Measurements from ENCODE around the gene DOK6.
A peak's percentile ranks its signal among the peaks of the same experiment; 100 is the strongest.
"Not testable (repeated sequence)": the region's sequence is repeated elsewhere in the genome, so short reads cannot be mapped to it uniquely, and the experiment has no call there.

DOK6 gene

GRCh38 chr18:69870736-69871135 lies 470.0 kb downstream of the DOK6 start:
- DNase-seq (ENCODE audit: low read depth in 2 of 2), result no peak

DNA sequence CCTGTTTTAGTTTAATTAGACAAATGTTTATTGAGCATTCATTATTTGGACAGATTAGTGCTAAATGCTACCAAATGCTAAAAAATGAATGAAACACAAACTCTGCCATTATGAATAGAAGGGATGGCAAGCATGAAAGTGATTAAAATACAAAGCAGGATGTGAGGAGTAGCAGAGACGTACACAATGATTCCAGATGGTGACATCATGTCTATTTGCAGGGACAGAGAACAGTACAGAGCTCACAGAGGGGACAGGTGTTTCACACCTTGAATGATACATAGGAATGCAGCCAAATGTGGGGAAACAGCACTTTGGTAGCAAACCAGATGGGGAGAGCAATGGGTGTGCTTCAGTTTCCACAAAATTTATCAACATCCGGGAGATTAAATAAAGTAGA lies 470.7 kb downstream of the DOK6 start:
- no peak for DNase-seq (ENCODE audit: low read depth in 2 of 2)

GRCh38 chr18:69872661-69873060 lies 472.0 kb downstream of the DOK6 start:
- DNase-seq (ENCODE audit: low read depth in 2 of 2), result no peak

DNA sequence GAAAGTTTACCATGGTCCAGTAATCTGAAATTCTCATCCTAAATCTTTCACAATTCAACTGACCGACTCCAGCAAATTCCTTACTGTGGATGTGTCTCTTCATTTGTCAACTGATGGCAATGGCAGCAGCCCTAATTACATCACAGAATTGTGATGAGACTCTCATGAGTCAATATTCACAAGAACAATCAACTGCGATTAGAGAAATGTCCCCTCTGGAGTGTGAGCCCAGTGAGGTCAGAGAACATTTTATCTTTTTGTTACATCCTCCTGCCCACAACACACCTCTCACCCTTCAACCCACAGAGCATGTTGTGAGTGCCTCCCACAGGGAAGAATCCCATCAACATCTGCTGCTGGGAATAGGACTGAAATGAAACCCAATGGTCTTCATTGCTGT lies 473.4 kb downstream of the DOK6 start:
- DNase-seq (ENCODE audit: low read depth in 2 of 2), result no peak

DNA sequence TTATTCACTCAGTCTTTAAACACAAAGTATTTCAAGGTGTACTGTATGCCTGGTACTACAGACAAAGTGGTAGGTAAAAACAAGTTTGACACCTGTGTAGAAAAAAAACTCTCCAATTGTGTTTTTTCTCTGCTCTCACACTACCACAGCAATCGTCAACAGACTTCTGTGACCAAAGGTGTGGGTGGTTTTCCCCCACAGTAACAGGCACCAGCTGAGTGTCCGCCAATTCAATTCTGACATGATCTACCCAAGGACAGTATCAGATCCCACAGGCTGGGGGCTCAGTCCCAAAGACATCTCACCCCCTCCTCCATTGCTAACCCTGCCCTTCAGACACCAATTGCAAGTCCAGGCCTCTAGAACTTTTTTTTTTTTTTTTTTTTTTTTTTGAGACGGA lies 475.8 kb downstream of the DOK6 start:
- DNase-seq (ENCODE audit: low read depth in 2 of 2), result no peak

GRCh38 chr18:69878213-69878933 lies 477.7 kb downstream of the DOK6 start:
- DNase-seq (ENCODE audit: low read depth in 2 of 2), result no peak

- DNase-seq (ENCODE audit: low read depth in 2 of 2), result not testable (repeated sequence)
These were observed 478.4 kb downstream of the DOK6 start for GRCh38 chr18:69879051-69879450.

GRCh38 chr18:69880083-69880482 lies 479.4 kb downstream of the DOK6 start:
- no peak for DNase-seq (ENCODE audit: low read depth in 2 of 2)

DNA sequence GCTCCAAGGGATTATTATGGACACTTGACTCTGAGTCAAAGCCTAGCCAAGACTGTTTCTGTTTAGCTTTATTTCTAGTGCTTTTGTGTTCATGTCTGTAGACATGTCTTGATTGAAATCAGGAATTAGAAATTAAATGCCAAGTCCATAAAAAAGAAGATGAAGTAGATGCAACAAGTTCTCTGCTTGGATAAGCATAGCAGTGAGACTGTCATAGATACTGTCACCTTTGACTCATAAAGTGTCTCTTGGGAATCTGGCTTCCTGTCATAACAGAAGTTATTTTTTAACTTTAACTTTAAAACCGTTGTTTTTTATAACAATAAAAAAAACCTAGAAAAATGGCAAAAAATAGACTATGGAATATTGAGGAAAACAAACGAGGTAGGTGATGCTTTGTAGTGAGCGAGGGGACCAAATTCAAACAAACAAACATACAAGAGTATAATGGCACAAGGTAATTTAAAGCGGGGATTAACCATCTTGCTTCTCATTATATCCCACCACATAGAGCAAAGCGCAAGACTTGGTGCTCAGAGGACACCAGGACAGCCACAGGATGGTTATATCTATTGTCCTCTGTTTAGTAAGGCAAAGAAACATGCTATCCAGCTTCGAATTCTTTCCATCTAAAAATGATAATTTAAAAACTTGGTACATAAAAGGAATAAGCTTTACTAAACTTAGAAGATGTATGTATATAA lies 482.4 kb downstream of the DOK6 start:
- DNase-seq (ENCODE audit: low read depth in 2 of 2), result no peak

DNA sequence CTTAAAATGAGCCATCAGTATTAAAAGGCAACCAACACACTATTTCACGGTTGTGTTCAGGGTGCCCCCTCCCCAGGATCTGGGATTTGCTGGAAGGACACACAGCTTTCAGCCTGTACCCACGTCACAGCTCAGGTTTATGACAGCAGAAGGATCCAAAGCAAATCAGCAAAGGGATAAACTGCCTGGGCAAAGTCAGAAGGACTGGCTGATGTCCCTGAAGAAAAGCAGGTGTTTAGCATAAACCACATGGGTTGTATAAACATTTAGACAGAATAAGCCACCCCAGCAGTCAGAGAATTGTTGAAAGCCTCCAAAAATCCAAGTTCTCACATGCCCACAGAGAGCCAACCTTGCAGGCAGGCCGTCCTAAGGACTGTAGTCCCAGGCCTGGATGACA lies 483.1 kb downstream of the DOK6 start:
- DNase-seq (ENCODE audit: low read depth in 2 of 2), result no peak

- DNase-seq (ENCODE audit: low read depth in 2 of 2), result no peak
These were observed 484.7 kb downstream of the DOK6 start for GRCh38 chr18:69885355-69885754.

GRCh38 chr18:69885841-69886531 lies 485.3 kb downstream of the DOK6 start:
- DNase-seq (ENCODE audit: low read depth in 2 of 2), result peak in 1 of 2 donors; percentile 47

- DNase-seq (ENCODE audit: low read depth in 2 of 2), result no peak
These were observed 486.6 kb downstream of the DOK6 start for GRCh38 chr18:69887256-69887655.

DNA sequence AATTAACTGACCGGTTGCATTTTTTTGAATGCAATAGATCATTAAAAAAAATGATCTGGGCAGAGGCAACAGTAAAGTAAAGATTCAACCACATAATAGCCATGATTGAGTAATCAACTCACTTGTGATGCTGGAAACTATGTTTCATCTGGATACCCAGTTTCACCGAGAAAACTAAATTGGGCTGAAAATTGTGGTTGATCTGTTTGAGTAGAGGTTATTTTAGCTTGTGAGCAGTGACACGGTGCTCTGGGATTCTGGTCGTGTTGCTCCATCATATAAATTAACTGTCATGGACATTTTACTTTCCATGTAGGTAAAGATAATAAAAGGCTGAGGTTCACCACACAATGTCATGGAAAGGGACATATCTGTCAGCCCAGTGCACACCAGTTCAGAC lies 488.3 kb downstream of the DOK6 start:
- DNase-seq (ENCODE audit: low read depth in 2 of 2), result no peak

GRCh38 chr18:69890558-69890957 lies 489.9 kb downstream of the DOK6 start:
- DNase-seq (ENCODE audit: low read depth in 2 of 2), result no peak

- no peak for DNase-seq (ENCODE audit: low read depth in 2 of 2)
These were observed 493.8 kb downstream of the DOK6 start for GRCh38 chr18:69894467-69894866.

GRCh38 chr18:69895066-69896047 lies 494.7 kb downstream of the DOK6 start:
- no peak for DNase-seq (ENCODE audit: low read depth in 2 of 2)

- no peak for DNase-seq (ENCODE audit: low read depth in 2 of 2)
These were observed 496.9 kb downstream of the DOK6 start for GRCh38 chr18:69897397-69898108.

- DNase-seq (ENCODE audit: low read depth in 2 of 2), result no peak
These were observed 497.7 kb downstream of the DOK6 start for GRCh38 chr18:69898241-69898861.
